GM12865 (cell line): Measurements from ENCODE around the gene SBK2.

Experiments
- DNase-seq: peaks from one replicate; pipeline ENCODE4 v3.0.0; 2010; ENCODE audit warnings: low read depth
- H3K4me3 ChIP-seq: 2 replicates; pipeline ENCODE4 v1.5.1; 2011; ENCODE audit warnings: mild to moderate bottlenecking, low read depth, low read length, control low read depth
- TF ChIP-seq, protein P1 (sequence below): IDR thresholded peaks from 2 replicates; pipeline ENCODE4 v1.5.1; 2011; ENCODE audit warnings: low read length, control low read depth, low read depth, inconsistent platforms; ENCODE audit not compliant: insufficient read depth; ENCODE audit errors: missing control alignments

Gene SBK2

DNA sequence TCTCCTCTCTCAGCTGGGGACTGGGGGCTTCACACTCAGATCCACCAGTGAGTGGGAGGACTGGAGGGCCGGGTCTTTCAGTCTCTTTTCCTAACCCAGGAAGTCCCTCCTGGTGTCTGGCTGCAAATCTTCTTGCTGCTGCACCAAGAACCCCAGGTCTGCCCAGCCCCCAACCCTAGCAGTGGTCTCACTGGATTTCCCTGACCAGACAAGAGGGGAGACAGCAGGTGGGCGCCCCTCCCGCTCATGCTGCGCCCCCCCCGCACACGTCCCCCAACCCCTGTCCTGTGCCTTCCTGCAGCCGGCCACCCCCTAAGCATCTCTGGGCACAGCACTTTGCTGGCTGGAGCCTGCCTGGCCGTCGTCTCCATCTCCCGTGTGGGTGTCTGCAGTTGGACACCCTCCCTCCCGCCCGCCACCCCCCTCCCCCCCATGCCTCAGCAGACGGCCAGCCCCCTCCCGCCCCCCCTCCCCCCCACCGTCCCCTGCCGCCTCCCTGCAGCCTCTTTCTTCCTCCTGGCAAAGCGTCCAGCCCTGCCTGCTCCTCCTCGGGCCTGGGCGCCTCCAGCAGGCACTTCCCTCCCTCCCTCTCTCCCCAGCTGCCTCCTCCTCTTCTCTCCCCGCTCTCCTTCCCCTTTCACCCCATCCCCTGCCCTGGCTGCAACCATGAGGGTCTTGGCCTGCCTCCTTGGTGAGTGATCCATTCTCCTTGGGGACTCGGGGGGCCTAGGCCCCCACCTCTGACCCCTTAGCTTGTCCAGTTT is 48.8 kb downstream of the SBK2 start, which contains the start of gene SSC5D:
SSC5D (plus strand) TSS at position 513 of the 764 bp plus-strand sequence; CDS start at position 667, 154 bp downstream.
- TF ChIP-seq, protein P1, sequence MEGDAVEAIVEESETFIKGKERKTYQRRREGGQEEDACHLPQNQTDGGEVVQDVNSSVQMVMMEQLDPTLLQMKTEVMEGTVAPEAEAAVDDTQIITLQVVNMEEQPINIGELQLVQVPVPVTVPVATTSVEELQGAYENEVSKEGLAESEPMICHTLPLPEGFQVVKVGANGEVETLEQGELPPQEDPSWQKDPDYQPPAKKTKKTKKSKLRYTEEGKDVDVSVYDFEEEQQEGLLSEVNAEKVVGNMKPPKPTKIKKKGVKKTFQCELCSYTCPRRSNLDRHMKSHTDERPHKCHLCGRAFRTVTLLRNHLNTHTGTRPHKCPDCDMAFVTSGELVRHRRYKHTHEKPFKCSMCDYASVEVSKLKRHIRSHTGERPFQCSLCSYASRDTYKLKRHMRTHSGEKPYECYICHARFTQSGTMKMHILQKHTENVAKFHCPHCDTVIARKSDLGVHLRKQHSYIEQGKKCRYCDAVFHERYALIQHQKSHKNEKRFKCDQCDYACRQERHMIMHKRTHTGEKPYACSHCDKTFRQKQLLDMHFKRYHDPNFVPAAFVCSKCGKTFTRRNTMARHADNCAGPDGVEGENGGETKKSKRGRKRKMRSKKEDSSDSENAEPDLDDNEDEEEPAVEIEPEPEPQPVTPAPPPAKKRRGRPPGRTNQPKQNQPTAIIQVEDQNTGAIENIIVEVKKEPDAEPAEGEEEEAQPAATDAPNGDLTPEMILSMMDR = no peak
- no peak within 1 kb of the TSS for H3K4me3 ChIP-seq
- no peak for DNase-seq

DNA sequence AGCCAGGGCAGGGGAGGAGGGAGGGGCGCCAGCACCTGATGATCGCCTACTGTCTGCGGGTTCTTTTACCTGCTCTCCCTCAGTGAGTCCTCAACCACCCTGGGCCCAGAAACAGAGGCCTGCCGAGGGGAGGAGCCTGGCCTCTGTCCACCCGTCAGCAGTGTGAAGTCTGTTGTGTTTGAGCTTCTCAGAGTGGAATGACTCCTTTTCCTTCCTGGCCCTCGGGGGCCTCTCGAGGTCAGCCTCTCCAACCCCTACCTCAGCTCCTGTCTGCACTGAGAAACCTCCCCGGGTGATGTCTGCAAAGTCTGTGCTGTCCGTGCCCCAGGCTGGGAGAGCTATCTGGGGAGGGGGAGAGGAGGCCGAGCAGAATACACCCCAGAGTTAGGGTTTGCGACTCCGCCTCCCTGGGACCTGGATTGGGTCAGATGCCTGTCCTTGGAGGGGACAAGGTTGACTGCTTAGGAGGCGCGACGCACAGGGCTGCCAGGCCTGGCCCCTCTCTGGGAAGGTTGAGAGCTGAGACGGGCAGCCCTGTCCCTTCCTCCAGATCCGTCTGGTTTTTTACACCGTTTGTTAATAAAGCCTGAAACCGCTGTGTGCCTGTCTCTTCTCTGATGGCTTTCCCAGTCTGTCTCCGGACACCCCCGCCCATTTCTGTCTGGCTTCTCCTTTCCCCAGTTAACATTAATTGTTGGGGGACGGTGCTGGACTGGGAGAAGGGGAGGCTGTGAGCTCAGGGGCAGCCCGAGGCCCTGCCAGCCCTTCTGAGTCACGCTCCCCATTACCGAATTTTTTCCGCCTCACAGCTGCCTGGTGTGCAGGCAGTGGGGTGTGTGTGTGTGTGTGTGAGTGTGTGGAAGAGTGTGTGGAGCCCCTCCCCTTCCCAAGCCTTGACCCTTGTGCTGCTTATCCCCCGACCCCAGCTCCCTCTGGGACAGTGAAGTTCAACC is 49.7 kb downstream of the SBK2 start:
- no peak overlapping the region for H3K4me3 ChIP-seq
- no peak for DNase-seq
- TF ChIP-seq, protein P1 = no peak

DNA sequence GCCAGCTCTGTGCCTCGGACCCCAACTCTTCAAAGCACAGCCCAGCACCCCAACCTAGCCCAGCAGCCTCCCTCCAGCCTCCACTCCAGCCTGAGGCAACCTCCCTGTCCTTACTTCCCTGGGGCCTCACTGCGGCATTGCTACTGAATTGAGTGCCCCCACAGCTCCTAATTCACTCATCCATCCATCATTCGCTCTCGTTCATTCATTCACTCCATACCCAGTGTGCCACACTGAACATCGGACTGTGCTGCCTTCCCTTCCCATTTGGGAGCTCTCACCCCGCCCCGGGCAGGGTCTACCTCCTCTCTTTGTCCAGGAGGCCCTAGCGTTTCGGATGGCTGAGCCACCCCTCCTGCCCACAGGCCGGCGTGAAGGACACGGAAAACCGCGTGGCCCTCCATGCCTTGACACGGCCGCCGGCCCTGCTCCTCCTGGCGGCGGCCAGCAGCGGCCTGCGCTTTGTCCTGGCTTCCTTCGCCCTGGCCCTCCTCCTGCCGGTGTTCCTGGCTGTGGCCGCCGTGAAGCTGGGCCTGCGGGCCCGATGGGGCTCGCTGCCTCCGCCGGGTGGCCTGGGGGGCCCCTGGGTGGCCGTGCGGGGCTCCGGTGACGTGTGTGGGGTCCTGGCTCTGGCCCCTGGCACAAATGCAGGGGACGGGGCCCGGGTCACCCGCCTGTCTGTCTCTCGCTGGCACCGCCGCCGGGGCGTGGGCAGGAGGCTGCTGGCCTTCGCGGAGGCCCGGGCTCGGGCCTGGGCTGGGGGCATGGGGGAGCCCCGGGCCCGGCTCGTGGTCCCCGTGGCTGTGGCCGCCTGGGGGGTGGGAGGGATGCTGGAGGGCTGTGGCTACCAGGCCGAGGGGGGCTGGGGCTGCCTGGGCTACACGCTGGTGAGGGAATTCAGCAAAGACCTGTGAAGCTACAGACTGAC is 50.6 kb downstream of the SBK2 start:
- TF ChIP-seq, protein P1 = no peak
- no peak for DNase-seq
- H3K4me3 ChIP-seq = no peak overlapping the region

GRCh38 chr19:55485439-55486011 is 51.4 kb downstream of the SBK2 start:
- TF ChIP-seq, protein P1 = no peak

GRCh38 chr19:55484593-55485438 is 52.1 kb downstream of the SBK2 start, which contains the start of gene NAT14:
Gene NAT14 (plus strand): TSS chr19:55485188. CDS start chr19:55485709, 521 bp downstream.
- peak; percentile 77 for DNase-seq
- TF ChIP-seq, protein P1 = no peak
- H3K4me3 ChIP-seq = peak within 1 kb of the TSS; percentile 83

More at GRCh38 chr19:55485439-55486011, 51.4 kb downstream of the SBK2 start:
- peak; percentile 36 for DNase-seq
- peak overlapping the region; percentile 83 for H3K4me3 ChIP-seq
